IMR-90 (cell line): ENCODE measurements around the gene POLR1E. TPM values are rescaled to one million over a fixed set of nuclear protein-coding genes. Genes with fewer than 3 reads are reported as not detected.

Experiments
- ATAC-seq: fragments of 200-7000 bp; cut with Tn5 transposase; 2 replicates; pipeline ENCODE4 v1.9.1; 2020; ENCODE audit warnings: low read depth, mild to moderate bottlenecking, moderate library complexity
- BruUV-seq: library from RNA; stranded (reverse); fragments of 400-500 nt; replicated peaks from 2 replicates; lab custom pipeline; 2021; lab: Mats Ljungman, UMichigan
- CTCF ChIA-PET: fragments of 300-600 bp; formaldehyde crosslinking; extraction: SDS; loops from one replicate; lab custom pipeline; 2021; ENCODE audit warnings: antibody characterized with exemption; lab: Yijun Ruan, JAX
- POLR2A ChIA-PET: fragments of 300-600 bp; sonication (Branson Sonifier 250); formaldehyde crosslinking; loops from one replicate; lab custom pipeline; 2022; ENCODE audit warnings: antibody characterized with exemption; ENCODE audit not compliant: unreplicated experiment; lab: Charles Lee
- DNase-seq: peaks from one replicate; pipeline ENCODE4 v3.0.0; 2013
- H2AFZ ChIP-seq: replicated peaks from 2 replicates; pipeline ENCODE3; 2013; ENCODE audit warnings: low read length, mild to moderate bottlenecking; ENCODE audit not compliant: poor library complexity
- H2AK5ac ChIP-seq: 2 replicates; pipeline ENCODE4 v1.6.1; 2013; ENCODE audit warnings: low read depth, low read length, inconsistent platforms
- H2AK9ac ChIP-seq: replicated peaks from 2 replicates; pipeline ENCODE3; 2013; ENCODE audit warnings: mild to moderate bottlenecking, low read depth, low read length, moderate library complexity; ENCODE audit not compliant: poor library complexity
- H2BK120ac ChIP-seq: 2 replicates; pipeline ENCODE4 v1.6.1; 2013; ENCODE audit warnings: low read depth, low read length, inconsistent platforms
- H2BK15ac ChIP-seq: 3 replicates; pipeline ENCODE4 v1.6.1; 2013; ENCODE audit warnings: low read depth, low read length, inconsistent platforms
- H2BK20ac ChIP-seq: 2 replicates; pipeline ENCODE4 v1.6.1; 2013; ENCODE audit warnings: low read depth, mild to moderate bottlenecking, inconsistent platforms, low read length, moderate library complexity
- H2BK5ac ChIP-seq: 2 replicates; pipeline ENCODE4 v1.6.1; 2013; ENCODE audit warnings: mild to moderate bottlenecking, low read depth, low read length, inconsistent platforms; ENCODE audit not compliant: poor library complexity, severe bottlenecking
- H3K14ac ChIP-seq: replicated peaks from 2 replicates; pipeline ENCODE4 v1.6.1; 2013; ENCODE audit warnings: low read depth, low read length, inconsistent platforms
- H3K18ac ChIP-seq: 2 replicates; pipeline ENCODE4 v1.6.1; 2013; ENCODE audit warnings: low read depth, low read length, control low read depth
- H3K23ac ChIP-seq: 2 replicates; pipeline ENCODE4 v1.6.1; 2013; ENCODE audit warnings: low read depth, low read length, inconsistent platforms
- H3K27ac ChIP-seq: 2 replicates; pipeline ENCODE4 v1.5.1; 2013; ENCODE audit warnings: mild to moderate bottlenecking, control low read depth, low read length; ENCODE audit not compliant: insufficient read depth
- H3K27me3 ChIP-seq: 2 replicates; pipeline ENCODE4 v1.6.1; 2013; ENCODE audit warnings: low read length; ENCODE audit not compliant: control insufficient read depth, insufficient read depth
- H3K36me3 ChIP-seq: 2 replicates; pipeline ENCODE4 v1.6.1; 2013; ENCODE audit warnings: low read length, mixed read lengths; ENCODE audit not compliant: control insufficient read depth, insufficient read depth
- H3K4ac ChIP-seq: 2 replicates; pipeline ENCODE4 v1.6.1; 2013; ENCODE audit warnings: low read depth, low read length, inconsistent platforms
- H3K4me1 ChIP-seq: 2 replicates; pipeline ENCODE4 v1.6.1; 2013; ENCODE audit warnings: low read length, mixed read lengths; ENCODE audit not compliant: control insufficient read depth, insufficient read depth
- H3K4me2 ChIP-seq: 2 replicates; pipeline ENCODE4 v1.6.1; 2013; ENCODE audit warnings: low read depth, mild to moderate bottlenecking, control low read depth, low read length, moderate library complexity
- H3K4me3 ChIP-seq: 2 replicates; pipeline ENCODE4 v1.5.1; 2013; ENCODE audit warnings: low read depth, mild to moderate bottlenecking, control low read depth, low read length, moderate library complexity; ENCODE audit not compliant: insufficient read depth
- H3K56ac ChIP-seq: 2 replicates; pipeline ENCODE4 v1.6.1; 2013; ENCODE audit warnings: low read length, inconsistent platforms; ENCODE audit not compliant: insufficient read depth; ENCODE audit errors: extremely low read depth
- H3K79me1 ChIP-seq, 2 experiments: 2 replicates each; pipeline ENCODE4 v1.6.1; 2013; ENCODE audit warnings: low read length in 2 of 2, inconsistent platforms in 1 of 2, low read depth in 1 of 2
- H3K9ac ChIP-seq: 2 replicates; pipeline ENCODE4 v1.6.1; 2013; ENCODE audit warnings: low read depth, low read length, control low read depth
- H3K9me1 ChIP-seq: 2 replicates; pipeline ENCODE4 v1.6.1; 2013; ENCODE audit warnings: low read length, inconsistent platforms; ENCODE audit not compliant: insufficient read depth
- H3K9me3 ChIP-seq: 2 replicates; pipeline ENCODE4 v1.6.1; 2013; ENCODE audit warnings: low read length; ENCODE audit not compliant: control insufficient read depth, insufficient read depth
- H4K20me1 ChIP-seq: 2 replicates; pipeline ENCODE4 v1.6.1; 2013; ENCODE audit warnings: low read length, inconsistent platforms; ENCODE audit not compliant: insufficient read depth
- H4K5ac ChIP-seq: 2 replicates; pipeline ENCODE4 v1.6.1; 2013; ENCODE audit warnings: mild to moderate bottlenecking, low read depth, low read length, control low read depth
- H4K8ac ChIP-seq, 2 experiments: 2 replicates each; pipeline ENCODE4 v1.6.1; 2013; ENCODE audit warnings: low read depth in 2 of 2, low read length in 2 of 2, control low read depth in 1 of 2, inconsistent platforms in 1 of 2
- H4K91ac ChIP-seq: 2 replicates; pipeline ENCODE4 v1.6.1; 2013; ENCODE audit warnings: low read depth, low read length, inconsistent platforms; ENCODE audit not compliant: insufficient read depth
- MAZ ChIP-seq: IDR thresholded peaks from 2 replicates; pipeline ENCODE4 v1.6.1; 2012; ENCODE audit warnings: low read depth, mild to moderate bottlenecking, low read length, improper control_type of control experiment, moderate library complexity, borderline replicate concordance
- MXI1 ChIP-seq: IDR thresholded peaks from 2 replicates; pipeline ENCODE4 v1.6.1; 2012; ENCODE audit warnings: low read depth, mild to moderate bottlenecking, low read length, moderate library complexity, borderline replicate concordance
- WGBS, 2 experiments: methylation state at CpG; one replicate each; pipeline versions ENCODE4 v1.1.5 to v1.1.7; 2013; ENCODE audit warnings: missing lambda C conversion rate in 2 of 2; ENCODE audit not compliant: insufficient read length in 1 of 2; ENCODE audit errors: extremely low coverage in 2 of 2; 5-methylcytosine and 5-hydroxymethylcytosine counted together
- dilution Hi-C: fragments of 300-500 bp; cut with HindIII; formaldehyde crosslinking; loops from one replicate; pipeline ENCODE4 v1.14.3; 2018; ENCODE audit warnings: low sequenced_read_pairs; ENCODE audit not compliant: unreplicated experiment
- in situ Hi-C: fragments of 300-500 bp; cut with MboI; formaldehyde crosslinking; loops from 3 replicates; pipeline ENCODE4 v1.14.3; 2019; ENCODE audit warnings: low sequenced_read_pairs, inconsistent platforms, mixed read lengths
- intact Hi-C: fragments of 100-400 bp; cut with micrococcal nuclease; formaldehyde crosslinking; loops from 2 replicates; pipeline ENCODE4 v1.10.0; 2022
- polyA plus RNA-seq, 3 experiments: library from polyadenylated mRNA; depleted of rRNA; stranded (reverse); fragments of >200 nt; gene quantifications; 2 replicates each; pipeline ENCODE4 v1.2.3, GENCODE V29; 2012; ENCODE audit warnings: low replicate concordance in 1 of 3
- total RNA-seq: library from RNA; depleted of rRNA; stranded (reverse); fragments of >200 nt; gene quantifications from 2 replicates; pipeline ENCODE4 v1.2.3, GENCODE V29; 2012

POLR1E gene
- total and polyA plus RNA-seq, 2 of the 4 experiments (the other 2 are of a cell fraction), result 48.0 to 71.9 TPM

- Histone ChIP-seq H3K4me2 (no peak overlapping the region), H3K9me1 (peaks cover 3% of the 10 kb centered on the region; the same call in 1 of the 2 replicates), H3K79me1 (no peaks in the 10 kb centered on the region), H4K8ac (no peak overlapping the region), H3K27ac (no peak overlapping the region), H4K5ac (no peak overlapping the region), H2BK20ac (no peak overlapping the region), H4K20me1 (no peaks in the 10 kb centered on the region), H4K91ac (no peak overlapping the region), H2AK9ac (peak overlapping the region; percentile 72), H3K36me3 (peaks cover 19% of the 10 kb centered on the region), H3K14ac (no peak overlapping the region), H3K4ac (no peak overlapping the region), H3K9ac (no peak overlapping the region), H2BK120ac (no peak overlapping the region), H3K4me1 (no peaks in the 10 kb centered on the region), H3K27me3 (no peaks in the 10 kb centered on the region), H2AK5ac (no peak overlapping the region), H3K4me3 (no peak overlapping the region), H2AFZ (no peak overlapping the region), H3K23ac (no peak overlapping the region), H2BK15ac (no peak overlapping the region), H2BK5ac (no peak overlapping the region), H3K56ac (no peak overlapping the region), H3K9me3 (no peaks in the 10 kb centered on the region), H3K18ac (no peak overlapping the region)
- DNase-seq, result no peak
- no TSS peak for BruUV-seq
- ATAC-seq, result no peak
- in situ Hi-C loops (no loop called here), intact Hi-C loops (no loop called here), dilution Hi-C loops (no loop called here)
- ChIA-PET POLR2A (no interaction called here), CTCF (no interaction called here)
- WGBS, 2 experiments, result 100% methylated on average over 4 of the region's 13 CpGs; no CpG with 5 or more reads in 1 of the 2 experiments
- TF ChIP-seq MXI1 (no peak), MAZ (no peak)
Measured at GRCh38 chr9:37531699-37532098, 46.0 kb downstream of the POLR1E start.
